K562 (cell line): ENCODE data around the gene CALCOCO2. TPM values are rescaled to one million over a fixed set of nuclear protein-coding genes. Genes with fewer than 3 reads are reported as not detected.
"Not testable (repeated sequence)": the region's sequence is repeated elsewhere in the genome, so short reads cannot be mapped to it uniquely, and the experiment has no call there.

Experiments
- ATAC-seq: fragments of 200-7000 bp; cut with Tn5 transposase; 3 replicates; pipeline ENCODE4 v1.9.1; 2020; ENCODE audit warnings: moderate library complexity
- BruUV-seq: library from RNA; stranded (reverse); fragments of 400-500 nt; replicated peaks from 2 replicates; lab custom pipeline; 2021; lab: Mats Ljungman, UMichigan
- CTCF ChIA-PET: fragments of 300-600 bp; formaldehyde crosslinking; extraction: SDS; loops from one replicate; lab custom pipeline; 2021; ENCODE audit warnings: low intra/inter-chr PET ratio; lab: Yijun Ruan, JAX
- POLR2A ChIA-PET: fragments of 300-600, 350-650 bp; sonication (Branson Sonifier 250); formaldehyde crosslinking; extraction: SDS; loops from one replicate; lab custom pipeline; 2021; ENCODE audit warnings: antibody characterized with exemption, inconsistent platforms; lab: Yijun Ruan, JAX
- DNase-seq, 4 experiments: peaks; one replicate each; pipeline versions ENCODE4 v3.0.0 to v3.0.0-alpha.2; 2011 to 2018; ENCODE audit warnings: low spot score in 3 of 4, mixed read lengths in 3 of 4; ENCODE audit errors: extremely low read depth in 1 of 4
- FAIRE-seq: peaks from 2 replicates; lab custom pipeline; 2011; peaks lifted over from hg19 to GRCh38; lab: Jason Lieb, UNC
- H2AFZ ChIP-seq: 2 replicates; pipeline ENCODE4 v1.6.0; 2011; ENCODE audit warnings: low read depth, low read length, control low read depth, inconsistent platforms
- H3K27ac ChIP-seq: fragments of 200-600 bp; 3 replicates; pipeline ENCODE4 v1.8.0; 2011; ENCODE audit warnings: low read depth, mild to moderate bottlenecking, control low read depth, inconsistent platforms, low read length, moderate library complexity, mixed read lengths; ENCODE audit errors: extremely low read depth
- H3K27me3 ChIP-seq, 2 experiments: fragments of 300-600 bp in 1 of 2; 2 replicates in 1 of 2; 3 replicates in 1 of 2; pipeline versions ENCODE4 v1.6.0 to v1.8.0; 2011; ENCODE audit warnings: inconsistent platforms in 2 of 2, low read length in 2 of 2, mild to moderate bottlenecking in 1 of 2, mixed read lengths in 1 of 2, moderate library complexity in 1 of 2; ENCODE audit not compliant: control insufficient read depth in 2 of 2, insufficient read depth in 2 of 2
- H3K36me3 ChIP-seq: fragments of 300-600 bp; 3 replicates; pipeline ENCODE4 v1.8.0; 2011; ENCODE audit warnings: mild to moderate bottlenecking, low read length, inconsistent platforms; ENCODE audit not compliant: control insufficient read depth, insufficient read depth
- H3K4me1 ChIP-seq, 2 experiments: fragments of 200-600 bp in 1 of 2; replicated peaks in 1 of 2; 2 replicates in 1 of 2; 3 replicates in 1 of 2; pipeline versions ENCODE4 v1.5.1 to v1.8.0; 2011; ENCODE audit warnings: inconsistent platforms in 2 of 2, low read length in 2 of 2, mild to moderate bottlenecking in 1 of 2, mixed read lengths in 1 of 2, moderate library complexity in 1 of 2; ENCODE audit not compliant: control insufficient read depth in 2 of 2, insufficient read depth in 2 of 2
- H3K4me2 ChIP-seq: 2 replicates; pipeline ENCODE4 v1.6.1; 2011; ENCODE audit warnings: low read length, control low read depth, inconsistent platforms, mixed read lengths; ENCODE audit not compliant: insufficient read depth
- H3K4me3 ChIP-seq: fragments of 200-600 bp; sonication (generic), shearing (Covaris generic); 2 replicates; pipeline ENCODE4 v1.5.1; 2016; ENCODE audit warnings: control low read depth, inconsistent platforms
- H3K79me2 ChIP-seq: fragments of 200-600 bp; 3 replicates; pipeline ENCODE4 v1.8.0; 2011; ENCODE audit warnings: low read length, inconsistent platforms; ENCODE audit not compliant: control insufficient read depth, insufficient read depth
- H3K9ac ChIP-seq, 2 experiments: 2 replicates each; pipeline versions ENCODE4 v1.6.0 to v1.6.1; 2011; ENCODE audit warnings: low read depth in 2 of 2, low read length in 2 of 2, control low read depth in 1 of 2, inconsistent platforms in 1 of 2, mild to moderate bottlenecking in 1 of 2, mixed read lengths in 1 of 2; ENCODE audit not compliant: insufficient read depth in 1 of 2
- H3K9me1 ChIP-seq: one replicate; pipeline ENCODE4 v1.6.0; 2011; ENCODE audit warnings: inconsistent platforms, mild to moderate bottlenecking, low read length, moderate library complexity; ENCODE audit not compliant: control insufficient read depth, insufficient read depth
- H3K9me3 ChIP-seq: replicated peaks from 2 replicates; pipeline ENCODE4 v1.5.1; 2011; ENCODE audit warnings: low read depth, low read length, inconsistent platforms; ENCODE audit not compliant: control insufficient read depth, insufficient read depth
- H4K20me1 ChIP-seq: replicated peaks from 2 replicates; pipeline ENCODE4 v1.6.1; 2011; ENCODE audit warnings: low read length, inconsistent platforms, mixed read lengths; ENCODE audit not compliant: control insufficient read depth, insufficient read depth
- ATF3 ChIP-seq, 2 experiments: fragments of 450-650 bp in 1 of 2; sonication (generic) in 1 of 2; formaldehyde crosslinking in 1 of 2; IDR thresholded peaks in 1 of 2; conservative IDR thresholded peaks in 1 of 2; 2 replicates each; pipeline versions ENCODE4 v1.6.1 to v1.8.1; 2016 to 2023; ENCODE audit warnings: mild to moderate bottlenecking in 2 of 2, moderate library complexity in 2 of 2, inconsistent platforms in 1 of 2, missing genetic modification reagents in 1 of 2
- CBFA2T2 ChIP-seq: fragments of 450-650 bp; conservative IDR thresholded peaks from 2 replicates; pipeline ENCODE4 v1.6.1; 2017; ENCODE audit warnings: mild to moderate bottlenecking
- CTBP1 ChIP-seq: fragments of 450-650 bp; IDR thresholded peaks from 2 replicates; pipeline ENCODE4 v1.6.1; 2016; ENCODE audit warnings: borderline replicate concordance
- EGR1 ChIP-seq: fragments of 450-650 bp; conservative IDR thresholded peaks from 2 replicates; pipeline ENCODE4 v1.6.1; 2017; ENCODE audit warnings: mild to moderate bottlenecking
- FOSL1 ChIP-seq: fragments of 200-800 bp; sonication (Bioruptor generic); conservative IDR thresholded peaks from 2 replicates; pipeline ENCODE4 v1.6.1; 2016; ENCODE audit warnings: missing genetic modification characterization, missing compliant biosample characterization
- MTF1 ChIP-seq: fragments of 250-450 bp; sonication (Bioruptor Pico); IDR thresholded peaks from 2 replicates; pipeline ENCODE4 v1.9.0; 2021; ENCODE audit warnings: moderate library complexity, mild to moderate bottlenecking, inconsistent platforms, borderline replicate concordance
- MYNN ChIP-seq, 2 experiments: sonication (generic); formaldehyde crosslinking in 1 of 2; IDR thresholded peaks; 2 replicates each; pipeline versions ENCODE4 v1.5.0 to v1.6.1; 2016 to 2020; ENCODE audit warnings: antibody characterized with exemption in 1 of 2, missing genetic modification reagents in 1 of 2
- NCOA2 ChIP-seq, 2 experiments: fragments of 450-650 bp; IDR thresholded peaks; 2 replicates each; pipeline ENCODE4 v1.6.1; 2018; ENCODE audit warnings: mild to moderate bottlenecking in 2 of 2, moderate library complexity in 1 of 2; ENCODE audit not compliant: partially characterized antibody in 2 of 2
- NEUROD1 ChIP-seq: fragments of 150-350 bp; IDR thresholded peaks from 2 replicates; pipeline ENCODE4 v1.6.1; 2014; ENCODE audit warnings: borderline replicate concordance, low read length, low read depth; ENCODE audit not compliant: partially characterized antibody
- NFIC ChIP-seq: fragments of 450-650 bp; IDR thresholded peaks from 2 replicates; pipeline ENCODE4 v1.6.1; 2017; ENCODE audit warnings: mild to moderate bottlenecking, inconsistent platforms
- NR2C2 ChIP-seq, 2 experiments: fragments of 200-800 bp in 1 of 2; sonication (Bioruptor generic) in 1 of 2; sonication (generic) in 1 of 2; formaldehyde crosslinking in 1 of 2; IDR thresholded peaks; 2 replicates each; pipeline versions ENCODE4 v1.6.1 to v1.8.0; 2016 to 2022; ENCODE audit warnings: mild to moderate bottlenecking in 1 of 2, missing compliant biosample characterization in 1 of 2, missing genetic modification characterization in 1 of 2, missing genetic modification reagents in 1 of 2
- RFX5 ChIP-seq: IDR thresholded peaks from 2 replicates; pipeline ENCODE4 v1.6.1; 2011; ENCODE audit warnings: low read depth, mild to moderate bottlenecking, improper control_type of control experiment, low read length
- SMARCE1 ChIP-seq: fragments of 450-650 bp; IDR thresholded peaks from 2 replicates; pipeline ENCODE4 v1.7.1; 2016; ENCODE audit warnings: mild to moderate bottlenecking
- TAF1 ChIP-seq: IDR thresholded peaks from 2 replicates; pipeline ENCODE4 v1.6.1; 2011; ENCODE audit warnings: mild to moderate bottlenecking, low read length, moderate library complexity; ENCODE audit not compliant: insufficient read depth, control insufficient read depth, severe bottlenecking; ENCODE audit errors: extremely low read depth
- TEAD1 ChIP-seq, 2 experiments: fragments of 450-650 bp in 1 of 2; sonication (generic) in 1 of 2; formaldehyde crosslinking; IDR thresholded peaks; 2 replicates each; pipeline versions ENCODE4 v1.4.0 to v1.8.0; 2020 to 2022; ENCODE audit warnings: mild to moderate bottlenecking in 2 of 2, missing genetic modification reagents in 1 of 2
- TEAD4 ChIP-seq, 2 experiments: sonication (generic) in 1 of 2; formaldehyde crosslinking in 1 of 2; IDR thresholded peaks; 2 replicates each; pipeline versions ENCODE4 v1.6.1 to v1.8.0; 2012 to 2022; ENCODE audit warnings: borderline replicate concordance in 1 of 2, inconsistent platforms in 1 of 2, low read length in 1 of 2, mild to moderate bottlenecking in 1 of 2, missing genetic modification reagents in 1 of 2
- TFE3 ChIP-seq: fragments of 450-650 bp; formaldehyde crosslinking; IDR thresholded peaks from 2 replicates; pipeline ENCODE4 v1.4.0; 2020; ENCODE audit warnings: mild to moderate bottlenecking, mixed read lengths
- TSC22D4 ChIP-seq: fragments of 450-650 bp; IDR thresholded peaks from 2 replicates; pipeline ENCODE4 v1.6.1; 2016; ENCODE audit warnings: missing genetic modification characterization, missing biosample characterization, control low read depth
- ZNF253 ChIP-seq: fragments of 250-450 bp; sonication (Bioruptor Pico); conservative IDR thresholded peaks from 2 replicates; pipeline ENCODE4 v1.6.1; 2021; ENCODE audit warnings: mild to moderate bottlenecking
- WGBS: fragments of 100-300 bp; shearing (Covaris generic); methylation state at CpG from one replicate; pipeline ENCODE4 v1.1.6; 2016; ENCODE audit warnings: low coverage, mixed read lengths; ENCODE audit not compliant: insufficient coverage; ENCODE audit errors: missing lambda C conversion rate; 5-methylcytosine and 5-hydroxymethylcytosine counted together
- in situ Hi-C: fragments of 300-500 bp; cut with MboI; formaldehyde crosslinking; loops from 4 replicates; pipeline ENCODE4 v1.15.0; 2018; ENCODE audit warnings: inconsistent platforms, mixed read lengths
- intact Hi-C: fragments of 100-400 bp; cut with micrococcal nuclease; formaldehyde crosslinking; loops from 2 replicates; pipeline ENCODE4 v1.14.2; 2022
- polyA plus RNA-seq, 8 experiments: library from polyadenylated mRNA; depleted of rRNA in 4 of 8; stranded (reverse) in 5 of 8; unstranded in 3 of 8; fragments of >200 nt; fragmentation: Nextera tagmentation in 2 of 8; fragmentation: Illumina TruSeq in 1 of 8; extraction: Ambion mirVana in 2 of 8; extraction: Trizol in 1 of 8; gene quantifications; 2 replicates each; pipeline versions ENCODE4 v1.2.1 to v1.2.3, GENCODE V29; 2011 to 2014; ENCODE audit warnings: inconsistent platforms in 1 of 8, missing spikeins in 1 of 8
- total RNA-seq, 7 experiments: library from RNA; depleted of rRNA in 6 of 7; stranded (reverse); fragments of >200 nt in 6 of 7; fragmentation: Illumina TruSeq in 2 of 7; extraction: Trizol in 2 of 7; gene quantifications; 2 replicates each; pipeline versions ENCODE4 v1.2.1 to v1.2.3, GENCODE V29; 2011 to 2021; ENCODE audit warnings: low replicate concordance in 1 of 7

CALCOCO2 gene
- total and polyA plus RNA-seq, 9 of the 15 experiments (the other 6 are each of a cell fraction or from before 2014, with no cell fraction given), result 24.1 to 87.3 (median 67.5) TPM

GRCh38 chr17:48871551-48872351, 40.9 kb downstream of the CALCOCO2 start (continued):
- TF ChIP-seq EGR1, result peak; percentile 52; the same call in 1 of the 2 replicates
- no peak for TF ChIP-seq MTF1 (CRISPR knock-in tag)
- TF ChIP-seq TEAD1 (CRISPR knock-in tag; IDR thresholded peaks at IDR 0.05), result no peak
- no peak for TF ChIP-seq RFX5
- TF ChIP-seq SMARCE1, result no peak
- peak; percentile 85 for TF ChIP-seq CBFA2T2
- TF ChIP-seq TSC22D4, result no peak
- TF ChIP-seq ZNF253 (CRISPR knock-in tag), result no peak
- no peak for TF ChIP-seq TAF1
- no peak for TF ChIP-seq MYNN (IDR thresholded peaks at IDR 0.05)
- TF ChIP-seq MYNN (CRISPR knock-in tag; IDR thresholded peaks at IDR 0.05), result no peak
- peak; percentile 77 for TF ChIP-seq TEAD4 (IDR thresholded peaks at IDR 0.05; ENCODE audit: low read length)
- no peak for TF ChIP-seq TEAD4 (CRISPR knock-in tag; IDR thresholded peaks at IDR 0.05; ENCODE audit: borderline replicate concordance)
- no peak for TF ChIP-seq TFE3 (CRISPR knock-in tag)
- peak; percentile 49; the same call in 1 of the 2 replicates for TF ChIP-seq NFIC
- TF ChIP-seq FOSL1 (tag), result no peak
- TF ChIP-seq NCOA2 (IDR thresholded peaks at IDR 0.05; ENCODE audit: partially characterized antibody in 2 of 2), result no peak
- peak; percentile 75 for TF ChIP-seq CTBP1
- TF ChIP-seq NR2C2 (CRISPR knock-in tag; IDR thresholded peaks at IDR 0.05), result no peak
- TF ChIP-seq NR2C2 (tag; IDR thresholded peaks at IDR 0.05), result peak; percentile 81
- TF ChIP-seq NEUROD1, result no peak
- no peak for TF ChIP-seq ATF3 (IDR thresholded peaks at IDR 0.05)
- no peak for TF ChIP-seq ATF3 (CRISPR knock-in tag; conservative IDR thresholded peaks at IDR 0.05)

GRCh38 chr17:48872409-48872808, 41.6 kb downstream of the CALCOCO2 start:
- H4K20me1 ChIP-seq, DNase-seq, H3K4me1 ChIP-seq, intact Hi-C loops, in situ Hi-C loops, FAIRE-seq, H3K9ac ChIP-seq, H2AFZ ChIP-seq, H3K4me3 ChIP-seq, H3K9me1 ChIP-seq, H3K36me3 ChIP-seq, H3K4me2 ChIP-seq, BruUV-seq, H3K27ac ChIP-seq, CTCF ChIA-PET, H3K9me3 ChIP-seq, ATAC-seq, H3K79me2 ChIP-seq: not testable (repeated sequence)
- POLR2A ChIA-PET, result interaction anchor here (0.7 to 1.9 kb wide), 4 partner anchors 9 to 160 kb away, joined by 3 to 5 read pairs (median 3); no protein-coding TSS in a partner anchor
- peaks cover 4 to 26% of the 10 kb centered on the region in 2 experiments; a peak in 3 of 5 replicates for H3K27me3 ChIP-seq
- WGBS, result 25% methylated on average over 3 of the region's 3 CpGs
